BJ (cell line): ENCODE measurements around the gene CHST4. TPM values are rescaled to one million over a fixed set of nuclear protein-coding genes. Genes with fewer than 3 reads are reported as not detected.
"Not testable (repeated sequence)": the region's sequence is repeated elsewhere in the genome, so short reads cannot be mapped to it uniquely, and the experiment has no call there.

ENCODE experiments used
- CTCF ChIA-PET: fragments of 350-600 bp; formaldehyde crosslinking; extraction: SDS; loops from one replicate; lab custom pipeline; 2021; ENCODE audit warnings: antibody characterized with exemption, inconsistent platforms; lab: Yijun Ruan, JAX
- POLR2A ChIA-PET: fragments of 300-600 bp; sonication (Branson Sonifier 250); formaldehyde crosslinking; extraction: SDS; loops from one replicate; lab custom pipeline; 2021; ENCODE audit warnings: antibody characterized with exemption; lab: Charles Lee
- DNase-seq: peaks from one replicate; pipeline ENCODE4 v3.0.0-alpha.2; 2011; ENCODE audit warnings: low read depth
- H3K27me3 ChIP-seq: 2 replicates; pipeline ENCODE4 v1.6.0; 2011; ENCODE audit warnings: low read length; ENCODE audit not compliant: control insufficient read depth, insufficient read depth
- H3K36me3 ChIP-seq: 2 replicates; pipeline ENCODE4 v1.5.1; 2011; ENCODE audit warnings: low read length; ENCODE audit not compliant: control insufficient read depth, insufficient read depth
- H3K4me3 ChIP-seq: 2 replicates; pipeline ENCODE4 v1.5.1; 2011; ENCODE audit warnings: low read depth, mild to moderate bottlenecking, control low read depth, low read length
- CTCF ChIP-seq: IDR thresholded peaks from 2 replicates; pipeline ENCODE4 v1.5.1; 2011; ENCODE audit warnings: low read depth, mild to moderate bottlenecking, control low read depth, inconsistent platforms, low read length, moderate library complexity; ENCODE audit not compliant: insufficient read depth
- polyA plus RNA-seq: library from polyadenylated mRNA; depleted of rRNA; stranded (reverse); fragments of >200 nt; gene quantifications from 2 replicates; pipeline ENCODE4 v1.2.3, GENCODE V29; 2011

CHST4 gene
- polyA plus RNA-seq, 1 experiment = not detected

- Histone ChIP-seq H3K36me3 (no peaks in the 10 kb centered on the region), H3K27me3 (no peaks in the 10 kb centered on the region), H3K4me3 (no peak overlapping the region)
- POLR2A ChIA-PET = no interaction called here
- CTCF ChIA-PET = interaction anchor here (1.5 kb wide), 1 partner anchor 10 kb away, joined by 4 read pairs; no protein-coding TSS in a partner anchor
- DNase-seq = no peak
- no peak for TF ChIP-seq CTCF
These were observed 29.1 kb downstream of the CHST4 start for GRCh38 chr16:71555230-71555891.

- CTCF ChIA-PET = no interaction called here
- POLR2A ChIA-PET = interaction anchor here (0.6 kb wide), 1 partner anchor 12 kb away, joined by 8 read pairs; no protein-coding TSS in a partner anchor
These were observed 31.1 kb downstream of the CHST4 start for GRCh38 chr16:71557299-71557698.

GRCh38 chr16:71557954-71558582 is 31.8 kb downstream of the CHST4 start:
- no peak overlapping the region for H3K4me3 ChIP-seq
- no peaks in the 10 kb centered on the region for H3K36me3 ChIP-seq
- no peak for TF ChIP-seq CTCF
- ChIA-PET CTCF (no interaction called here), POLR2A (no interaction called here)
- DNase-seq = no peak
- no peaks in the 10 kb centered on the region for H3K27me3 ChIP-seq

More at GRCh38 chr16:71557299-71557698, 31.1 kb downstream of the CHST4 start:
- no peak for DNase-seq
- Histone ChIP-seq H3K36me3 (no peaks in the 10 kb centered on the region), H3K4me3 (no peak overlapping the region), H3K27me3 (no peaks in the 10 kb centered on the region)
- TF ChIP-seq CTCF = no peak

- no peaks in the 10 kb centered on the region for H3K27me3 ChIP-seq
- no peak for DNase-seq
- TF ChIP-seq CTCF = no peak
- H3K4me3 ChIP-seq = no peak overlapping the region
- CTCF ChIA-PET = no interaction called here
- POLR2A ChIA-PET = no interaction called here
- no peaks in the 10 kb centered on the region for H3K36me3 ChIP-seq
These were observed 33.6 kb downstream of the CHST4 start for GRCh38 chr16:71559855-71560254.

GRCh38 chr16:71561886-71562285 is 35.7 kb downstream of the CHST4 start:
- H3K36me3 ChIP-seq, CTCF ChIA-PET, H3K4me3 ChIP-seq, H3K27me3 ChIP-seq, POLR2A ChIA-PET, DNase-seq: not testable (repeated sequence)
